GM12872 (cell line): ENCODE measurements around the gene ATP13A3.

Experiments
- CTCF ChIP-seq: IDR thresholded peaks from 3 replicates; pipeline ENCODE4 v1.5.1; 2011; ENCODE audit warnings: low read depth, mild to moderate bottlenecking, low read length, moderate library complexity; ENCODE audit not compliant: insufficient read depth

ATP13A3 gene

DNA sequence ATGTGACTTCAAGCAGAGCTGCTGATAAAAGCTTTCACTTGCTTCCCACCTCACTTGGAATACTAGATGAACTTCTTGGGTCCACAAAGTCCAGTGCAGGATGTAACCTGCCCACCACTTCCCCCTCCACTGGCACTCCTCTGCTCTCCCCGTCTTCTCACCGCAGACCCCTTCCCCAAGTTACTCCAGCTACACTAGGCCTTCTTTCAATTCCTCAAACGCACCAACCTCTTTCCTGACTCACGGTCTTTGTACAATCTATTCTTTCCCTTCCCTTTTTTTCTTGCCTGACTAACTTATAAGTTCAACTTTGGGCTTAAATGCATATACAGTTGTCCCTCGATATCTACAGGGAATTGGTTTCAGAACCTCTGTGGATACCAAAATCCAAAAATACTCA lies 5.2 kb upstream of the ATP13A3 start:
- TF ChIP-seq CTCF: no peak

DNA sequence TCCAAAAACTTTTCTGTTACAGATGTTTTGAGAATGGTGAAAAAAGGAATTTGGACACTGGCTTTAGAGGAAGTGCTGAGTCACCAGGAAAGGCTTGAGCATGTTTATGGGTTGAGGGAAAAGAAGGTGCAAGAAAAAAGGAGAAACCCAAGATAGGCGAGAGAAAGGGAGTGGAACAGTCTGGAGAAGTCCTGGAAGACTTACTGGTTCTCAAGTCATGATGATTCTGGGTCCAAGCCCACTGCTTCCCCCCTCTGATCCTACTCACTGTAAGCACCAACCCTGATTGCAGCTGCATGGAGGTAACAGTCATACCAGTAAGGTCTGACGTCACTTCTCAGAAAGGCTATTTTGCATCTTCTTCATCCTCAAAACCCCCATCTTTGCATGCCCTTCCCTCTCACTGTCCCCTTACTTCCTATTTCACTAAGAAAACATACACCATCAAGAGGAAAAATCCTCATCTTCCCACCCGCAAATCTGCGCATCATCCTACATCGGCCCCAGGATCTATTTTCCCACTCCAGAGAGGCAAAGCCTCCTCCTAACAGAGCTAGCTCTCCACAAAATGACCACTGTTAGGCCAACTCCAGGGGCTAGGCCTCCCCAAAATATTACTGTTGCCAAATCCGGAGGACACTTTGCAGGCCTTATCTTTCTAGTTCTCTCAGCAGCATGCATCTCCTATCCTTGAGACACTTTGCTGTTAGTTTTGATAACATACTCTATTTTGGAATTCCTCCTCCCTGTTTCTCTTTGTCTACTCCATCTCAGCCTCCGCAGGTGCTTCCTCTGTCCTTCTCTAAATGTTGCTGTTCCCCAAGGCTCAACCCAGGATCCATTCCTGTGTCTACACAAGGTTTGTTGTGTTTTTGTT lies 3.2 kb upstream of the ATP13A3 start:
- TF ChIP-seq CTCF: no peak

DNA sequence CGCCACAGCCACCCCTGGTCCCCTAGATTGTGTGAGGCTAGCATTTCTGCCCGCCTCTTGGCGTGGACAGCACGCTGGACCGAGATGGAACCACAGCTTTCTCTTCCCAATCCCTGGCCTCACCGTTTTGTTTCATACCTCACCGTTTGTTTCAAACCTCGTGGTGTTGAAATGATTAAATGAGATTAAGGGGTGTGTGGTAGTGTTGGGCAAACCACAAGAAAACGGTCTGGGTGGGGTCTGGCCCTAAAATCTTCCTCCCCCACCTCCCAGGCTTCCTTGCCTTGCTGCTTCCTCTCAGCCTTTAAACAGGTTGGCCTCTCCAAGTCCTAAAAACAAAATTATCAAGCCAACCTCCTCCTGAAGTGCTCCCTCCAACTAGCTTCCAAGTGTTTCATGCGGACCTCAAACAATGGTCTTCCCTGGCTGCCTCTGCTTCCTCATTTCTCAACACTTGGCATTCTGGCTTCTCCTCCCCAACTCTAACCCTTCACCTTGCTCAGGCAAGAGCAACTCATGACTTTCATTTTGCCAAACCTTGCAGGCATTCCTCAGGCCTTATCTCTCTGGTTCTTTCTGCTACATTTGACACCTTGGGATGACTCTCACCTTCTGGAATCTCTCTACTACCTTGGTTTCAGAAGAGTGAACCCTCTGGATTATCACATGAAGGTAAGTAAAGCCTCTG lies 1.4 kb upstream of the ATP13A3 start:
- no peak for TF ChIP-seq CTCF

DNA sequence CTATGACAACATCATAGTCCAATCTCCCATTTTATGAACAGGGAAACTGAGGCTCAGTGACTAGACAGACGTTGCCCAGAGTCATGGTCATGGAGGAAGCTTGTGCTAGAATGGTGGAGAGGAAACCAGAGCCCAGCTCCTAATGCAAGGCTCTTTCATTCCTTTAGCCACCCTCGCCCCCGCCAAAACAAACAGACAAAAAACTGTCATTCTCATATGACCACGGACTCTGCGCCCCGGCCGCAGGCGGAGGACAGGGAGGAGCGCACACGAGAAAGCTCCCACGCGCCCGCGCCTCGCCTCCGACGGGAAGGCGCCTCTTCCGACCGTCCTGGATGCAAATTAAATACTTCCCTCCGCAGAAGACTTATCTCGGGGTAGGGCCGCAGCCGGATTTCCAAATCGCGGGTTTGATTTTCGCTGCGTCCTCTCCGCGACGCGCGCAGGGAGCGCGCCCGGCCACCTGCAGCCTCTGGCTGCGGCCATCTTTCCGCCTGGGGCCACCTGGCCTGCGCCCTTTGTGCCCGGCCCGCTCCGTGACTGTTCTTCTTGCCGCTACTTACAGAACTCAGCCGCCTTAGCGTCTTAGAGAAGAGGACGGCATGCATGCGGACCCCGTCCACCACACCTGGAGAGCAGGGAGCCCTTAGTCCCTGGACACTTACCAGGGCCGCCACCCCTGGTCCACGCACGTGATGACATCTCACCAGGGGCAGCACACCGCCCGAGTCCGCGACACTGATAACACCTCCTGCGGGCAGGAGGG lies 670 bp upstream of the ATP13A3 start:
- TF ChIP-seq CTCF: 0 out of 3 replicates have a peak, but pooled peaks have one; percentile 8

DNA sequence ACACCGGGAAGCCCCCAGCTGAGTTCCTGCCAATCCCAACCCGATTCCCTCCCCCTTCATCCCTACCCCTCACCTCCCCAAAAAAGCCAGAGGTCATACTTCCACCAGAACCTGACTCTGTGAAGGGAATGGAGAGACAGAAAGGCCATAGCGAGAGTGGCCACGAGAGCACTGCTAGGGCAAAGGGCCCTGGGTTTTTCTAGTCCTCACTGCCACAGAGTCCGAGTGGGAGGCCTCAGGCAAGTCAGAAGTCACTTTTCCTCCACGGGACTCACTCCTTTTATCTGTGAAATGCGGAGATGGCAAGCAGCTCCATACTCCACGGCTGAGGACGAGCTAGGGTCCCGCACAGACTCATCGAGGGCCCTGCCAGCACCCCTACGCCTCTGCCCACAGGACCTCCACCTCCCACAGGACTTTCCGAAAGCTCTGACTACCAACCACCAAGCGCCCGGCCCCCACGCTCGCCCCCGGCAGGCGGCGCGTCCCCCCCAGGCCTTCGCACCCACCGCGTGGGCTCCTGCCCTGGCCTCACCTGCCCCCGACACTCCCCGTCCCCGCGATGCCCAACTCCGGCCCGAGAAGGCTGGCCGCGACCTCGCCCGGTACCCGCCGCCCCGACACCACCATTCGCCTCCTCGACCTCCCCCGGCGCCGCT lies 792 bp downstream of the ATP13A3 start:
- peak; percentile 27; the same call in 1 of the 3 replicates for TF ChIP-seq CTCF

DNA sequence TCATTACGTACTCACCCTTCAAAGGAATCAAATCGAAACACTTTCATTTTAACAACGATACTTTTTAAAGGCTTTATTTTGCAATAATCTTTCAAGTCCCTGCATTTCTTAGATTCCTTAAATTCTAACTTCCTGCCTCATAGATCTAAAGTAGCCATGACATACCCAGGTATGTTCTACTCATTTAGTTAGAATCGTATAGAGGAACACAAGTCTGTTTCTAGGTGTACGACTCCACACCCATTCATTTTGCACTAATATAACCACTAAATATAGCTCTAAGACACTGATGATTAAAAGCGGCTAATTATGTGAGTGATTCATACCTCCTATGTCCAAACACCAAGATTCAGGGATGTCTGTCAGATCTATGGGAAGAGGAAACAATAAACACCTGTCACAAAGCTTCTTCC lies 1.3 kb downstream of the ATP13A3 start:
- no peak for TF ChIP-seq CTCF
